ENCODE results near the gene ETV5.

GRCh38 chr3:185999221-185999620, 109.7 kb downstream of the ETV5 start:
- TF ChIP-seq, protein P1, sequence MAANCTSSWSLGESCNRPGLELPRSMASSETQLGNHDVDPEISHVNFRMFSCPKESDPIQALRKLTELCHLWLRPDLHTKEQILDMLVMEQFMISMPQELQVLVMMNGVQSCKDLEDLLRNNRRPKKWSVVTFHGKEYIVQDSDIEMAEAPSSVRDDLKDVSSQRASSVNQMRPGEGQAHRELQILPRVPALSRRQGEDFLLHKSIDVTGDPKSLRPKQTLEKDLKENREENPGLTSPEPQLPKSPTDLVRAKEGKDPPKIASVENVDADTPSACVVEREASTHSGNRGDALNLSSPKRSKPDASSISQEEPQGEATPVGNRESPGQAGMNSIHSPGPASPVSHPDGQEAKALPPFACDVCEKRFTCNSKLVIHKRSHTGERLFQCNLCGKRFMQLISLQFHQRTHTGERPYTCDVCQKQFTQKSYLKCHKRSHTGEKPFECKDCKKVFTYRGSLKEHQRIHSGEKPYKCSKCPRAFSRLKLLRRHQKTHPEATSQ (tag by site-specific recombination; IDR thresholded peaks at IDR 0.05): no peak
- TF ChIP-seq, protein P2, sequence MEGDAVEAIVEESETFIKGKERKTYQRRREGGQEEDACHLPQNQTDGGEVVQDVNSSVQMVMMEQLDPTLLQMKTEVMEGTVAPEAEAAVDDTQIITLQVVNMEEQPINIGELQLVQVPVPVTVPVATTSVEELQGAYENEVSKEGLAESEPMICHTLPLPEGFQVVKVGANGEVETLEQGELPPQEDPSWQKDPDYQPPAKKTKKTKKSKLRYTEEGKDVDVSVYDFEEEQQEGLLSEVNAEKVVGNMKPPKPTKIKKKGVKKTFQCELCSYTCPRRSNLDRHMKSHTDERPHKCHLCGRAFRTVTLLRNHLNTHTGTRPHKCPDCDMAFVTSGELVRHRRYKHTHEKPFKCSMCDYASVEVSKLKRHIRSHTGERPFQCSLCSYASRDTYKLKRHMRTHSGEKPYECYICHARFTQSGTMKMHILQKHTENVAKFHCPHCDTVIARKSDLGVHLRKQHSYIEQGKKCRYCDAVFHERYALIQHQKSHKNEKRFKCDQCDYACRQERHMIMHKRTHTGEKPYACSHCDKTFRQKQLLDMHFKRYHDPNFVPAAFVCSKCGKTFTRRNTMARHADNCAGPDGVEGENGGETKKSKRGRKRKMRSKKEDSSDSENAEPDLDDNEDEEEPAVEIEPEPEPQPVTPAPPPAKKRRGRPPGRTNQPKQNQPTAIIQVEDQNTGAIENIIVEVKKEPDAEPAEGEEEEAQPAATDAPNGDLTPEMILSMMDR (tag by site-specific recombination; IDR thresholded peaks at IDR 0.05): no peak
- TF ChIP-seq, protein P3, sequence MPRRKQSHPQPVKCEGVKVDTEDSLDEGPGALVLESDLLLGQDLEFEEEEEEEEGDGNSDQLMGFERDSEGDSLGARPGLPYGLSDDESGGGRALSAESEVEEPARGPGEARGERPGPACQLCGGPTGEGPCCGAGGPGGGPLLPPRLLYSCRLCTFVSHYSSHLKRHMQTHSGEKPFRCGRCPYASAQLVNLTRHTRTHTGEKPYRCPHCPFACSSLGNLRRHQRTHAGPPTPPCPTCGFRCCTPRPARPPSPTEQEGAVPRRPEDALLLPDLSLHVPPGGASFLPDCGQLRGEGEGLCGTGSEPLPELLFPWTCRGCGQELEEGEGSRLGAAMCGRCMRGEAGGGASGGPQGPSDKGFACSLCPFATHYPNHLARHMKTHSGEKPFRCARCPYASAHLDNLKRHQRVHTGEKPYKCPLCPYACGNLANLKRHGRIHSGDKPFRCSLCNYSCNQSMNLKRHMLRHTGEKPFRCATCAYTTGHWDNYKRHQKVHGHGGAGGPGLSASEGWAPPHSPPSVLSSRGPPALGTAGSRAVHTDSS (tag by site-specific recombination; IDR thresholded peaks at IDR 0.05): no peak
- TF ChIP-seq YY1 (tag by site-specific recombination; IDR thresholded peaks at IDR 0.05) (no peak), ZBTB8A (tag by site-specific recombination; IDR thresholded peaks at IDR 0.05) (no peak), ZNF10 (tag by site-specific recombination; IDR thresholded peaks at IDR 0.05) (no peak)
